PC-9 (cell line): ENCODE data around the gene PRAC2.

Experiments used
- EZH2 ChIP-seq: fragments of 200-600 bp; sonication (generic); IDR thresholded peaks from 2 replicates; pipeline ENCODE4 v1.8.0; 2017; ENCODE audit warnings: antibody characterized with exemption, low read depth
- TF ChIP-seq, protein P1 (sequence below): fragments of 200-600 bp; sonication (generic); conservative IDR thresholded peaks from 2 replicates; pipeline ENCODE4 v1.6.1; 2017; ENCODE audit warnings: mixed run types, antibody characterized with exemption, mild to moderate bottlenecking, moderate library complexity

DNA sequence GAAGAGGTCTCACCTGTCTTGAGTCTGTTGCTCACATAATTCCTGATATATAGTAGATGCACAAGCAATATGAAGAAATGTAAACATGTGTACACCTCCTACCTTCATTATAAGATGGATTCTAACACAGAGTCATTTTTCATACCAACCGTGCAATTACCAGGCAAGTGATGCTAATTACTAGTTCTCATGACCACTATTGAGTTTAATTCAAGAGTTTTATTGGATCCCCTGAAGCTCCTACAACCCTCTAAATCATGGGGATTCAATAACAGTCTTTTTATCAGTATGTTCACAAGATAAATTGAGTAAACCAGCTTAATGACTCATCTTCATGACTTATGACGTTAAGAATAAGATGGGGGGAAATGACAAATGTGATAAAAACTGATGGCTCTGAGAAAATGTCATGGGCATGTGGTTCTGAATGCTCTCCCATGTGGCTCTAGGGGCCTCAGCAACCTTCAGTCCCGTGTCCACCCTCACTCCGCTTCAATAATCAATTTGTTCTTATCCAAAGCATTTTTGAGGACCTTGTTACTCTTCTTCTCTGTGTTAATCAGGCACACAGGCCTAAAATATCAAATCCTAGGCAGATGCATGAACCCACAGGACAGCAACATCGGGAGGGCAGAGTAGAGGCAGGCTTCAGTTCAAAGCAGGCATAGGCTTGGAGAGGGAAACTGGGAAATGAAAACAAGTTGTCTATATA is 43.4 kb upstream of the PRAC2 start:
- TF ChIP-seq, protein P1, sequence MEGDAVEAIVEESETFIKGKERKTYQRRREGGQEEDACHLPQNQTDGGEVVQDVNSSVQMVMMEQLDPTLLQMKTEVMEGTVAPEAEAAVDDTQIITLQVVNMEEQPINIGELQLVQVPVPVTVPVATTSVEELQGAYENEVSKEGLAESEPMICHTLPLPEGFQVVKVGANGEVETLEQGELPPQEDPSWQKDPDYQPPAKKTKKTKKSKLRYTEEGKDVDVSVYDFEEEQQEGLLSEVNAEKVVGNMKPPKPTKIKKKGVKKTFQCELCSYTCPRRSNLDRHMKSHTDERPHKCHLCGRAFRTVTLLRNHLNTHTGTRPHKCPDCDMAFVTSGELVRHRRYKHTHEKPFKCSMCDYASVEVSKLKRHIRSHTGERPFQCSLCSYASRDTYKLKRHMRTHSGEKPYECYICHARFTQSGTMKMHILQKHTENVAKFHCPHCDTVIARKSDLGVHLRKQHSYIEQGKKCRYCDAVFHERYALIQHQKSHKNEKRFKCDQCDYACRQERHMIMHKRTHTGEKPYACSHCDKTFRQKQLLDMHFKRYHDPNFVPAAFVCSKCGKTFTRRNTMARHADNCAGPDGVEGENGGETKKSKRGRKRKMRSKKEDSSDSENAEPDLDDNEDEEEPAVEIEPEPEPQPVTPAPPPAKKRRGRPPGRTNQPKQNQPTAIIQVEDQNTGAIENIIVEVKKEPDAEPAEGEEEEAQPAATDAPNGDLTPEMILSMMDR, result no peak
- no peak for TF ChIP-seq EZH2
